Activated naive CD4-positive, alpha-beta T cell treated with anti-CD3 and anti-CD28 coated beads, Interleukin-2, amount 50 U/mL, for 24 hours (primary cell): Measurements from ENCODE around the gene OR5P2.
"Not testable (repeated sequence)": the region's sequence is repeated elsewhere in the genome, so short reads cannot be mapped to it uniquely, and the experiment has no call there.

ENCODE experiments used
- H3K27ac Mint-ChIP-seq: one replicate; pipeline ENCODE4 v1.8.0; 2021; ENCODE audit warnings: mild to moderate bottlenecking, mixed read lengths
- H3K27me3 Mint-ChIP-seq: one replicate; pipeline ENCODE4 v1.8.0; 2021; ENCODE audit warnings: mixed read lengths
- H3K36me3 Mint-ChIP-seq: one replicate; pipeline ENCODE4 v1.8.0; 2021; ENCODE audit warnings: mixed read lengths
- H3K4me1 Mint-ChIP-seq: one replicate; pipeline ENCODE4 v1.8.0; 2021; ENCODE audit warnings: mixed read lengths
- H3K4me3 Mint-ChIP-seq: one replicate; pipeline ENCODE4 v1.8.0; 2021; ENCODE audit warnings: mild to moderate bottlenecking, mixed read lengths
- H3K9me3 Mint-ChIP-seq: one replicate; pipeline ENCODE4 v1.8.0; 2021; ENCODE audit warnings: mixed read lengths

Gene OR5P2, protein sequence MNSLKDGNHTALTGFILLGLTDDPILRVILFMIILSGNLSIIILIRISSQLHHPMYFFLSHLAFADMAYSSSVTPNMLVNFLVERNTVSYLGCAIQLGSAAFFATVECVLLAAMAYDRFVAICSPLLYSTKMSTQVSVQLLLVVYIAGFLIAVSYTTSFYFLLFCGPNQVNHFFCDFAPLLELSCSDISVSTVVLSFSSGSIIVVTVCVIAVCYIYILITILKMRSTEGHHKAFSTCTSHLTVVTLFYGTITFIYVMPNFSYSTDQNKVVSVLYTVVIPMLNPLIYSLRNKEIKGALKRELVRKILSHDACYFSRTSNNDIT

DNA sequence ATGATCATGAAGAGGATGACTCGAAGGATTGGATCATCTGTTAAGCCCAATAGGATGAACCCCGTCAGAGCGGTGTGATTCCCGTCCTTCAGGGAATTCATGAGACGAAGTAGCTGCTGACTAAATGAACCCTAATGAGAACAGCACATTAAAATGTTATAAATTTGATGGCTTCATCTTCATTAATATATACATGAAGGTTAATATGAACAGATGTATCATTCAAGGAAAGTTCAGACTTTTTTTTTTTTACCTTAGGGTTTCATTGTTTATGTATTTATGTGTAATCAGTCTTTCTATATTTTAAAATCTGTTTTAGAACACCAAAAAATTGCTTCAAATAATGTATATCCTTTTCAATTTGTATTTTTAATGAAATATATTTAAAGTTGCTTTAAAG lies at the start of gene OR5P2:
Gene OR5P2 (minus strand): TSS at position 101 of the 400 bp plus-strand sequence. CDS start 0 bp downstream, at position 101.
- H3K4me1 Mint-ChIP-seq = no peaks in the 10 kb centered on the region
- no peak within 1 kb of the TSS for H3K4me3 Mint-ChIP-seq
- H3K36me3 Mint-ChIP-seq = no peaks in the 10 kb centered on the region
- H3K27me3 Mint-ChIP-seq = peaks cover 3% of the 10 kb centered on the region
- no peak within 1 kb of the TSS for H3K27ac Mint-ChIP-seq
- H3K9me3 Mint-ChIP-seq = peaks cover 11% of the 10 kb centered on the region

DNA sequence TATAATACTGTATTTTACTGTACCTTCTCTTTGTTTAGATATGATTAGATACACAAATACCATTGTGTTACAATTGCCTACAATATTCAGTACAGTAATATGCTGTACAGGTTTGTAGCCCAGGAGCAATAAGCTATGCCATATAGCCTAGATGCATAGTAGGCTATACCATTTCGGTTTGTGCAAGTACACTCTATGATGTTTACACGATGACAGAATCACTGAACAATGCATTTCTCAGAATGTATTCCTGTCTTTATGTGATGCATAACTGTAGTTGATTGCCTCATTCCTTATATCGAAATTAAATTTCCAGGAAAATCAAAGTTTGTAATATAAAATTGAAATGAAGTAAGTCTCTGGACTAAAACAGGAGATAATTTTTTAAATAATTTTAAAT lies 49.3 kb upstream of the OR5P2 start:
- H3K27ac Mint-ChIP-seq = no peak overlapping the region
- H3K9me3 Mint-ChIP-seq = no peaks in the 10 kb centered on the region
- no peak overlapping the region for H3K4me3 Mint-ChIP-seq
- H3K4me1 Mint-ChIP-seq = no peaks in the 10 kb centered on the region
- H3K27me3 Mint-ChIP-seq = peaks cover 13% of the 10 kb centered on the region
- H3K36me3 Mint-ChIP-seq = no peaks in the 10 kb centered on the region

DNA sequence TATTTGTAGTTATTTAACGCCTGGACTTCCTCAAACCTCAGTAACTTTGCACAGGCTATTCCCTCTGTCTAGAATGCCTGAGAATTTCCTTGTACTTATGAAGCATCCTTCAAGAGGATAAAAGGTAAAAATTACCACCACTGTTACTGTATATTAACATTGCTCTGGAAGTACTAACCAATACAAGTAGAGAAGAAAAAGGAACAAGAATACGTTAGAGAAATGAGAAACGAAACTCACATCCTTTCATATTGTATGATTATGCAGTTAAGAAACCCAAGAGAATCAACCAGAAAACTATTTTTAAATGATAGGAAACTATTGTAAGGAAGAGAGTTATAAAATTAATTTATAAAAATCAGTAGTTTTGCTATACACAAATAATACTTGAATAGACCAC lies 48.2 kb upstream of the OR5P2 start:
- H3K4me1 Mint-ChIP-seq = no peaks in the 10 kb centered on the region
- peaks cover 13% of the 10 kb centered on the region for H3K27me3 Mint-ChIP-seq
- H3K4me3 Mint-ChIP-seq = no peak overlapping the region
- H3K27ac Mint-ChIP-seq = no peak overlapping the region
- H3K36me3 Mint-ChIP-seq = no peaks in the 10 kb centered on the region
- H3K9me3 Mint-ChIP-seq = no peaks in the 10 kb centered on the region

DNA sequence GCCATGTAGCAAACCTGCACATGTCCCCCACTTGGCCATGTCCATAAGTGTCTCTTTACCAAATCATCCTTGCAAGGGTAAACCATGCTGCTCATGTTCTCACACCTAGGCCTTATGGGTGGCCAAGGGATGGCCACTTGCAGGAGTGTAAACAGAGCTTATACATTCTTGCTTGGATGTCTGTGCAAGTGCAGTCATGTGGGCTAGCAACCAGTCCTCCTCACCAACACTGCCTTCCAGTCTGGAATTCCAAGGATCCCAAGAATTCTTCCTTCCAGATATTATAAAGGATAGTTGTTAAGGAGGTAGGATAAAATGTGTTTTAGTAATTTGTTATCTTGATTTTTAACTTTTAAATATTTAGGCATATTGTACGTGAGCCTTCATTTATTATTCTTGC lies 47.8 kb upstream of the OR5P2 start:
- no peaks in the 10 kb centered on the region for H3K4me1 Mint-ChIP-seq
- H3K27me3 Mint-ChIP-seq = peaks cover 13% of the 10 kb centered on the region
- no peak overlapping the region for H3K4me3 Mint-ChIP-seq
- H3K9me3 Mint-ChIP-seq = no peaks in the 10 kb centered on the region
- no peaks in the 10 kb centered on the region for H3K36me3 Mint-ChIP-seq
- no peak overlapping the region for H3K27ac Mint-ChIP-seq

DNA sequence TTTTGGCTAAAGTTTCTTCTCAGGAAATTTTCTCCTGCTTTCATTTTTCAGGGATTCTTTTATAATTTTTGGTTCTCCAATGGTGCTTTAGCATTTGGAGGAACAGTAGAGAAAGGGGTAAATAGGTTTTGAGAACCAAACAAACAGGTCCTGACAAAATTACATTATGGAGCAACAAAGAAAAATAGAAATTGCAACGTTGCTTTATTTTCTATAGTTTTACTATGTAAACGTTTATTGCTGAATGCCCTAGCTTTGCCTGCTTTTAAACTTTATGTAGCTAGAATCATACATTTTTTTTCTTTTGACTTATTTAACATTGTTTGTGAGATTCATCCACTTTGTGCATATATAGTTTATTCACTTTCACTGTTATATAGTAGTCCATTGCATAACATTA lies 43.8 kb upstream of the OR5P2 start:
- H3K4me3 Mint-ChIP-seq = no peak overlapping the region
- H3K9me3 Mint-ChIP-seq = no peaks in the 10 kb centered on the region

GRCh38 chr11:7833527-7833926 lies 36.8 kb upstream of the OR5P2 start:
- Mint-ChIP-seq H3K27me3 (peaks cover 5% of the 10 kb centered on the region), H3K36me3 (peaks cover 1% of the 10 kb centered on the region), H3K27ac (no peak overlapping the region), H3K4me3 (no peak overlapping the region), H3K4me1 (no peaks in the 10 kb centered on the region), H3K9me3 (no peaks in the 10 kb centered on the region)

More for the DNA sequence above, 43.8 kb upstream of the OR5P2 start:
- no peak overlapping the region for H3K27ac Mint-ChIP-seq
- no peaks in the 10 kb centered on the region for H3K4me1 Mint-ChIP-seq
- peaks cover 1% of the 10 kb centered on the region for H3K36me3 Mint-ChIP-seq
- peaks cover 13% of the 10 kb centered on the region for H3K27me3 Mint-ChIP-seq

- H3K4me1 Mint-ChIP-seq = no peaks in the 10 kb centered on the region
- peaks cover 3% of the 10 kb centered on the region for H3K27me3 Mint-ChIP-seq
- no peaks in the 10 kb centered on the region for H3K36me3 Mint-ChIP-seq
- no peaks in the 10 kb centered on the region for H3K9me3 Mint-ChIP-seq
- H3K4me3 Mint-ChIP-seq = no peak within 1 kb of the TSS
- H3K27ac Mint-ChIP-seq = no peak within 1 kb of the TSS
Observed at GRCh38 chr11:7830740-7831139, 34.0 kb upstream of the OR5P2 start, which contains the start of gene OR5P3. OR5P3 (minus strand) TSS chr11:7830840.

DNA sequence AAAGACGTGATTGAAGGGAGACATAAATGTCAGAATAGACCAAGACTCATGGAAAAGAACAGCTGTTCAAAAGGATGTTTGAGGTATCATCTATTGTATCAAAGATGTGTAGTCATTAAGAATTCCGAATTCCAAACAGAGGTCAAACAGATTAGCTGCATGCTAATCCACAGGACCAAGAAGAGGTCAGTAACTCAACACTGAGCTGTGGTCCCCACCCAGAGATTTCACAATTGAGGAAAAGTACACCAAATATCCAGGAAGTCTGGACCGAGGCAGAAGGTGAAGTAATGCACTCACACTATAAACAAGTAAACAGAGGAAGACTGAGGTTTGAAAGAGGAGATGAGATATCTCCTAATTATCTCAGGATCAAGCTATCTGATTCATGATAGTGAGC lies 29.6 kb upstream of the OR5P2 start:
- Mint-ChIP-seq H3K27ac (no peak overlapping the region), H3K4me1 (no peaks in the 10 kb centered on the region), H3K27me3 (no peaks in the 10 kb centered on the region), H3K4me3 (no peak overlapping the region), H3K36me3 (no peaks in the 10 kb centered on the region), H3K9me3 (no peaks in the 10 kb centered on the region)

GRCh38 chr11:7820417-7820816 lies 23.7 kb upstream of the OR5P2 start:
- not testable (repeated sequence) for H3K4me1 Mint-ChIP-seq, H3K4me3 Mint-ChIP-seq, H3K36me3 Mint-ChIP-seq, H3K27ac Mint-ChIP-seq, H3K27me3 Mint-ChIP-seq
- peaks cover 13% of the 10 kb centered on the region for H3K9me3 Mint-ChIP-seq

GRCh38 chr11:7814897-7815296 lies 18.2 kb upstream of the OR5P2 start:
- H3K27ac Mint-ChIP-seq, H3K4me1 Mint-ChIP-seq, H3K4me3 Mint-ChIP-seq, H3K36me3 Mint-ChIP-seq, H3K27me3 Mint-ChIP-seq: not testable (repeated sequence)
- H3K9me3 Mint-ChIP-seq = peaks cover 16% of the 10 kb centered on the region

- not testable (repeated sequence) for H3K27me3 Mint-ChIP-seq, H3K4me3 Mint-ChIP-seq, H3K4me1 Mint-ChIP-seq, H3K27ac Mint-ChIP-seq, H3K36me3 Mint-ChIP-seq
- H3K9me3 Mint-ChIP-seq = peaks cover 23% of the 10 kb centered on the region
Observed at GRCh38 chr11:7810301-7810700, 13.6 kb upstream of the OR5P2 start.

DNA sequence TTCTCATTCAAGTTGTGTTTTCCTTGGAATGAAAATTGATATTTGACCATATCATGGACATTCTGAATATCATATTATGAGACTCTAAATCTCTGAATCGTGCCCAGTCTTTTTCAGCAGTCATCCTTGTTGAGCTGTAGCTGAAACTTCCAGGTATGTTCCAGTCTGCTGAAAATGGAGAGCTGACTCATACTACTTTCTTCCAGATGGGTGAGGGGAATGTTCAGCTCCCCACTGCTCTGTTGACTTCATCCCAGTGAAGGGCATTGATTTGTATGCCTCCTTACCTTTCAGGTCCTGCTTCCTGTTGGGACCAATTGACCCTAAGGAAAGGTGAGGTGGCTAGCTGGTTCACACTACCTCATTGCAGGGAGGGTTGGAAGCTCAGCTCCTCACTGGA lies 3.5 kb downstream of the OR5P2 start:
- H3K9me3 Mint-ChIP-seq = peaks cover 11% of the 10 kb centered on the region
- no peak overlapping the region for H3K27ac Mint-ChIP-seq
- H3K36me3 Mint-ChIP-seq = no peaks in the 10 kb centered on the region
- H3K4me1 Mint-ChIP-seq = no peaks in the 10 kb centered on the region
- H3K27me3 Mint-ChIP-seq = peaks cover 3% of the 10 kb centered on the region
- H3K4me3 Mint-ChIP-seq = no peak overlapping the region

DNA sequence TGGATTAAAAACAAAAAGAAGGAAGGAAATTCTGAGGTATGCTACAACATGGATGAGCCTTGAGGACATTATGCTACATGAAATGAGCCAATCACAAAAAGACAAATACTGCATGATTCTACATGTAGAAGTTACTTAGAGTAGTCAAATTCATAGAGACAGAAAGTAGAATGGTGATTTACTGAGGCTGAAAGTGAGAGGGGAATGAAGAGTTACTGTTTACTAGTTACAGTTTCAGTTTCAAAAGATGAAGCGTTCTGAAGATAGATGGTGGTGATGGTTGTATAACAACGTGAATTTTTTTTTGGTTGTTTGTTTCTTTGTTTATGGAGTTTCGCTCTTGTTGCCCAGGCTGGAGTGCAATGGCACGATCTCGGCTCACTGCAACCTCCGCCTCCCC lies 9.5 kb downstream of the OR5P2 start:
- peaks cover 5% of the 10 kb centered on the region for H3K9me3 Mint-ChIP-seq
- no peak overlapping the region for H3K27ac Mint-ChIP-seq
- H3K36me3 Mint-ChIP-seq = no peaks in the 10 kb centered on the region
- H3K4me3 Mint-ChIP-seq = no peak overlapping the region
- H3K27me3 Mint-ChIP-seq = peaks cover 2% of the 10 kb centered on the region
- H3K4me1 Mint-ChIP-seq = no peaks in the 10 kb centered on the region

DNA sequence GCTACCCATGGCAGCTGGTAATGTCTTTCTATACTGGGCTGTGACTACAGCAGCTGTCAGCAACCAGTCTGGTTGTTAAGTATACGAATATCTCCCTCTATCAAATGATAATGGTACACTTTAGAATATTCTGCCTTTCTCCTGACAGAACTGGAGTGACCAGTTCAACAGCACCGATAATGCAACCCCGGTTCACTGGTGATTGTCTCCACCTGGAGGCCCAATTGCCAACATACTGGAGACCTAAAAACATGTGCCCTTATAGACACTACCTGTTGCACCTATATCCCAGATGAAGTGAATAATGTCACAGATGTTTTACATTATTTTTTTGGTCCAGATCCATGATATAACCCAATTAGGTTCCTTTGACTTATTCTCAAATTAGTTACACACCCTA lies 21.1 kb downstream of the OR5P2 start:
- Mint-ChIP-seq H3K4me1 (no peaks in the 10 kb centered on the region), H3K36me3 (no peaks in the 10 kb centered on the region), H3K9me3 (no peaks in the 10 kb centered on the region), H3K27ac (no peak overlapping the region), H3K4me3 (no peak overlapping the region), H3K27me3 (peaks cover 4% of the 10 kb centered on the region)

DNA sequence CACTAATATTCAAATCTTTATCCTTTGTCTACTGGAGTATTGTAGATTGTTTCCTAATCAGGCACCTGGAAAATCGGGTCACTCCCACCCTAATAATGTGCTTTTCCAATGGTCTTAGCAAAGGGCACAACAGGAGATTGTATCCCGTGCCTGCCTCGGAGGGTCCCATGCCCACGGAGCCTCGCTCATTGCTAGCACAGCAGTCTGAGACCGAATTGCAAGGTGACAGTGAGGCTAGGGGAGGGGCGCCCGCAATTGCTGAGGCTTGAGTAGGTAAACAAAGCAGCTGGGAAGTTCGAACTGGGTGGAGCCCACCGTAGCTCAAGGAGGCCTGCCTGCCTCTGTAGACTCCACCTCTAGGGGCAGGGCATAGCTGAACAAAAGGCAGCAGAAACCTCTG lies 32.4 kb downstream of the OR5P2 start:
- H3K4me1 Mint-ChIP-seq, H3K9me3 Mint-ChIP-seq, H3K36me3 Mint-ChIP-seq, H3K27ac Mint-ChIP-seq, H3K27me3 Mint-ChIP-seq, H3K4me3 Mint-ChIP-seq: not testable (repeated sequence)

- no peak overlapping the region for H3K4me3 Mint-ChIP-seq
- H3K9me3 Mint-ChIP-seq = no peaks in the 10 kb centered on the region
- H3K4me1 Mint-ChIP-seq = no peaks in the 10 kb centered on the region
- peaks cover 5% of the 10 kb centered on the region for H3K27me3 Mint-ChIP-seq
- H3K27ac Mint-ChIP-seq = no peak overlapping the region
- no peaks in the 10 kb centered on the region for H3K36me3 Mint-ChIP-seq
Observed at GRCh38 chr11:7759010-7759409, 37.7 kb downstream of the OR5P2 start.

DNA sequence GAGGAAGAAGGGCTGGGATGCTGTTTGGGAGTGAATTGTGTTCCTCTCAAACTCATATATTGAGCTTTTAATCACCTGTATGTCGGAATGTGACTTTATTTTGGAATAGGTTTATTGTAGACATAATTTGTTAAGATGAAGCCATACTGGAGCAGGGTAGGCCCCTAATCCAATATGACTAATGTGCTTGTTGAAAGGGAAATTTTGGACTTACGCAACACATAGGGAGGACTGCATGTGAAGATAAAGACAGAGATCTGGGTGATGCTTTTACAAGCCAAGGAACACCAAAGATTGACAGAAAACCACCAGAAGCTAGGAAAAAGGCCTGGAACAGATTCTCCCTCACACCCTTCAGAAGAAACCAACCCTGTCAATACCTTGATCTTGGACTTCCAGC lies 47.3 kb downstream of the OR5P2 start:
- H3K27ac Mint-ChIP-seq = no peak overlapping the region
- H3K4me1 Mint-ChIP-seq = peaks cover 5% of the 10 kb centered on the region
- no peaks in the 10 kb centered on the region for H3K9me3 Mint-ChIP-seq
- no peaks in the 10 kb centered on the region for H3K36me3 Mint-ChIP-seq
- H3K27me3 Mint-ChIP-seq = peaks cover 3% of the 10 kb centered on the region
- H3K4me3 Mint-ChIP-seq = no peak overlapping the region
